HepG2 (cell line): ENCODE measurements around the gene OTOP2. TPM values are rescaled to one million over a fixed set of nuclear protein-coding genes. Genes with fewer than 3 reads are reported as not detected.
"Not testable (repeated sequence)": the region's sequence is repeated elsewhere in the genome, so short reads cannot be mapped to it uniquely, and the experiment has no call there.

Experiments used
- ATAC-seq: fragments of 200-7000 bp; cut with Tn5 transposase; 3 replicates; pipeline ENCODE4 v1.9.1; 2020; ENCODE audit warnings: mild to moderate bottlenecking, moderate library complexity
- BruUV-seq: library from RNA; stranded (reverse); fragments of 400-500 nt; replicated peaks from 2 replicates; lab custom pipeline; 2021; lab: Mats Ljungman, UMichigan
- CTCF ChIA-PET: fragments of 300-600 bp; formaldehyde crosslinking; extraction: SDS; loops from one replicate; lab custom pipeline; 2021; ENCODE audit warnings: low total read pairs, inconsistent platforms, low intra/inter-chr PET ratio; lab: Yijun Ruan, JAX
- POLR2A ChIA-PET: fragments of 350-600 bp; sonication (Branson Sonifier 250); formaldehyde crosslinking; loops from one replicate; lab custom pipeline; 2020; ENCODE audit warnings: antibody characterized with exemption, inconsistent platforms; lab: Yijun Ruan, JAX
- DNase-seq: peaks from one replicate; pipeline ENCODE4 v3.0.0-alpha.2; 2015; ENCODE audit warnings: low spot score
- FAIRE-seq: peaks from 3 replicates; lab custom pipeline; 2011; peaks lifted over from hg19 to GRCh38; lab: Jason Lieb, UNC
- H2AFZ ChIP-seq: one replicate; pipeline ENCODE4 v1.6.1; 2011; ENCODE audit warnings: low read length, inconsistent platforms
- H3K27ac ChIP-seq: fragments of 300-600 bp; 3 replicates; pipeline ENCODE4 v1.8.0; 2011; ENCODE audit warnings: mixed run types, mild to moderate bottlenecking, mixed read lengths, low read length, inconsistent platforms; ENCODE audit not compliant: insufficient read depth; ENCODE audit errors: extremely low read length
- H3K27me3 ChIP-seq, 2 experiments: fragments of 200-600 bp in 1 of 2; 2 replicates in 1 of 2; 3 replicates in 1 of 2; pipeline versions ENCODE4 v1.6.0 to v1.8.0; 2011; ENCODE audit warnings: low read length in 2 of 2, mild to moderate bottlenecking in 2 of 2, moderate library complexity in 2 of 2, inconsistent platforms in 1 of 2; ENCODE audit not compliant: insufficient read depth in 2 of 2, control insufficient read depth in 1 of 2
- H3K36me3 ChIP-seq, 2 experiments: fragments of 200-600 bp in 1 of 2; replicated peaks in 1 of 2; 2 replicates in 1 of 2; 3 replicates in 1 of 2; pipeline versions ENCODE4 v1.5.1 to v1.8.0; 2011; ENCODE audit warnings: low read length in 2 of 2, inconsistent platforms in 1 of 2; ENCODE audit not compliant: insufficient read depth in 2 of 2, control insufficient read depth in 1 of 2
- H3K4me1 ChIP-seq: 2 replicates; pipeline ENCODE4 v1.5.1; 2012; ENCODE audit warnings: low read length, inconsistent platforms; ENCODE audit not compliant: insufficient read depth
- H3K4me2 ChIP-seq: 2 replicates; pipeline ENCODE4 v1.6.0; 2011; ENCODE audit warnings: low read depth, low read length, inconsistent platforms
- H3K4me3 ChIP-seq, 3 experiments: fragments of 200-600 bp in 1 of 3; sonication (generic), shearing (Covaris generic) in 1 of 3; replicated peaks in 1 of 3; 2 replicates each; pipeline ENCODE4 v1.5.1; 2011 to 2016; ENCODE audit warnings: low read length in 3 of 3, inconsistent platforms in 2 of 3, low read depth in 2 of 3, mild to moderate bottlenecking in 2 of 3, control low read depth in 1 of 3, mixed read lengths in 1 of 3; ENCODE audit not compliant: insufficient read depth in 1 of 3
- H3K79me2 ChIP-seq: one replicate; pipeline ENCODE4 v1.6.1; 2011; ENCODE audit warnings: low read length, inconsistent platforms; ENCODE audit not compliant: insufficient read depth
- H3K9ac ChIP-seq: 2 replicates; pipeline ENCODE4 v1.6.0; 2011; ENCODE audit warnings: mild to moderate bottlenecking, low read depth, low read length, inconsistent platforms; ENCODE audit not compliant: insufficient read depth
- H3K9me3 ChIP-seq: 2 replicates; pipeline ENCODE4 v1.5.1; 2012; ENCODE audit warnings: mild to moderate bottlenecking, low read length
- H4K20me1 ChIP-seq: 2 replicates; pipeline ENCODE4 v1.6.0; 2011; ENCODE audit warnings: inconsistent platforms, mild to moderate bottlenecking, low read length, moderate library complexity; ENCODE audit not compliant: insufficient read depth
- CHCHD3 ChIP-seq: sonication (generic); formaldehyde crosslinking; IDR thresholded peaks from 2 replicates; pipeline ENCODE4 v1.8.0; 2022; ENCODE audit warnings: mild to moderate bottlenecking, missing genetic modification reagents, moderate library complexity
- GABPA ChIP-seq, 2 experiments: IDR thresholded peaks; 2 replicates each; pipeline ENCODE4 v1.6.1; 2011 to 2016; ENCODE audit warnings: low read depth in 2 of 2, low read length in 1 of 2, missing biosample characterization in 1 of 2, missing genetic modification characterization in 1 of 2
- KAT8 ChIP-seq: IDR thresholded peaks from 2 replicates; pipeline ENCODE4 v1.6.1; 2016; ENCODE audit warnings: missing genetic modification reagents, missing compliant biosample characterization
- MXD1 ChIP-seq: sonication (generic); formaldehyde crosslinking; IDR thresholded peaks from 2 replicates; pipeline ENCODE4 v1.4.0; 2020; ENCODE audit warnings: mild to moderate bottlenecking, missing genetic modification reagents
- NR2F6 ChIP-seq, 2 experiments: IDR thresholded peaks; 2 replicates each; pipeline ENCODE4 v1.6.1; 2016; ENCODE audit warnings: antibody characterized with exemption in 1 of 2, mild to moderate bottlenecking in 1 of 2
- PHF20 ChIP-seq: sonication (generic); formaldehyde crosslinking; IDR thresholded peaks from 2 replicates; pipeline ENCODE4 v1.5.0; 2020; ENCODE audit warnings: mild to moderate bottlenecking, missing genetic modification reagents
- TOE1 ChIP-seq: sonication (generic); formaldehyde crosslinking; IDR thresholded peaks from 2 replicates; pipeline ENCODE4 v1.4.0; 2020; ENCODE audit warnings: mild to moderate bottlenecking, missing genetic modification reagents
- YEATS2 ChIP-seq: sonication (generic); formaldehyde crosslinking; IDR thresholded peaks from 2 replicates; pipeline ENCODE4 v1.4.0; 2020; ENCODE audit warnings: missing genetic modification reagents, borderline replicate concordance
- ZFP91 ChIP-seq: sonication (generic); formaldehyde crosslinking; IDR thresholded peaks from 2 replicates; pipeline ENCODE4 v1.9.0; 2022; ENCODE audit warnings: missing genetic modification reagents, mild to moderate bottlenecking, borderline replicate concordance
- ZNF296 ChIP-seq: sonication (generic); formaldehyde crosslinking; conservative IDR thresholded peaks from 2 replicates; pipeline ENCODE4 v1.5.0; 2020; ENCODE audit warnings: mild to moderate bottlenecking, missing genetic modification reagents
- ZNF331 ChIP-seq: sonication (generic); formaldehyde crosslinking; IDR thresholded peaks from 2 replicates; pipeline ENCODE4 v1.4.0; 2020; ENCODE audit warnings: missing genetic modification reagents
- ZNF430 ChIP-seq: sonication (generic); formaldehyde crosslinking; IDR thresholded peaks from 2 replicates; pipeline ENCODE4 v1.9.0; 2021; ENCODE audit warnings: mild to moderate bottlenecking, missing genetic modification reagents
- ZNF576 ChIP-seq: sonication (generic); formaldehyde crosslinking; IDR thresholded peaks from 2 replicates; pipeline ENCODE4 v1.4.0; 2020; ENCODE audit warnings: mild to moderate bottlenecking, missing genetic modification reagents
- ZNF720 ChIP-seq: sonication (generic); formaldehyde crosslinking; IDR thresholded peaks from 2 replicates; pipeline ENCODE4 v1.4.0; 2020; ENCODE audit warnings: missing genetic modification reagents
- ZXDC ChIP-seq: sonication (generic); formaldehyde crosslinking; IDR thresholded peaks from 2 replicates; pipeline ENCODE4 v1.5.0; 2020; ENCODE audit warnings: mild to moderate bottlenecking, missing genetic modification reagents
- WGBS: methylation state at CpG from one replicate; pipeline ENCODE4 v1.1.6; 2017; ENCODE audit warnings: low lambda C conversion rate; 5-methylcytosine and 5-hydroxymethylcytosine counted together
- in situ Hi-C: cut with HindIII; loops from 2 replicates; pipeline ENCODE4 v1.10.0; 2017; ENCODE audit warnings: low pct_unique_long_range_greater_than_20kb; ENCODE audit not compliant: extremely low pct_ligation_motif_present
- intact Hi-C: fragments of 100-400 bp; cut with micrococcal nuclease; formaldehyde crosslinking; loops from one replicate; pipeline ENCODE4 v1.10.0; 2022; ENCODE audit not compliant: unreplicated experiment
- polyA plus RNA-seq, 8 experiments: library from polyadenylated mRNA; depleted of rRNA in 3 of 8; stranded (reverse) in 7 of 8; unstranded in 1 of 8; fragments of >200 nt; fragmentation: Illumina TruSeq in 4 of 8; extraction: Trizol in 4 of 8; gene quantifications; 2 replicates each; pipeline versions ENCODE4 v1.2.1 to v1.2.3, GENCODE V29; 2011 to 2016; ENCODE audit warnings: low read depth in 4 of 8, missing spikeins in 1 of 8, mixed read lengths in 1 of 8; ENCODE audit not compliant: insufficient read depth in 1 of 8
- total RNA-seq, 5 experiments: library from RNA; depleted of rRNA; stranded (reverse); fragments of >200 nt; fragmentation: Illumina TruSeq; extraction: Trizol; gene quantifications; 2 replicates each; pipeline ENCODE4 v1.2.3, GENCODE V29; 2016; ENCODE audit warnings: low read depth in 1 of 5
- TF ChIP-seq, protein P1 (sequence below): sonication (generic); formaldehyde crosslinking; IDR thresholded peaks from 2 replicates; pipeline ENCODE4 v1.4.0; 2020; ENCODE audit warnings: missing genetic modification reagents

The OTOP2 gene
- total and polyA plus RNA-seq, 2 of the 13 experiments (the other 11 are each of a cell fraction or from before 2014, with no cell fraction given), result not detected

DNA sequence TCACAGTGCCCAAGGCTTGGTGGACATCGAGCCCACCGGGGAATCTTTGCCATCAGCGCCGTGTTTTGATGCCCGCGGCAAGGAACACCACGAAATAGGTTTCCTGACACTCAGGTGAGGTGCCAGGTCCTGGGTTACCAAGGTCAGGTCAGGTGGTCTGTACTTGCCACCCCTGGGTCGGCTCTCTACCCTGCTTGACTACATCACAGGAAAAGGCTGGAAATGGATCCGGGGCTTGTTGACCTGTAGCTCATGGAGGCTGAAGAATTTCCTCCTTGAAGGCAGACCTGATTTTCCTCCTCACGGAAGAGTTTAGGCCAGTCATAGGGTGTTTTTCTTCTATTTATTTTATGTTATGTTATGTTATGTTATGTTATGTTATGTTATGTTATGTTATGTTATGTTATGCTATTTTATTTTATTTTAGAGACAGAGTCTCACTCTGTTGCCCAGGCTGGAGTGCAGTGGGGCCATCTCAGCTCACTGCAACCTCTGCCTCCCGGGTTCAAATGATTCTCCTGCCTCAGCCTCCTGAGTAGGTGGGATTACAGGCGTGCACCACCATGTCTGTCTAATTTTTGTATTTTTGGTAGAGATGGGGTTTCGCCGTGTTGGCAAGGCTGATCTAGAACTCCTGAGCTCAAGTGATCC is 58.7 kb downstream of the OTOP2 start:
- H3K9me3 ChIP-seq; CTCF ChIA-PET; H3K36me3 ChIP-seq; H4K20me1 ChIP-seq; DNase-seq; BruUV-seq; H3K79me2 ChIP-seq; in situ Hi-C loops; TF ChIP-seq NR2F6 (IDR thresholded peaks at IDR 0.05): not testable (repeated sequence)
- Histone ChIP-seq H3K27me3 (peaks cover 0 to 14% of the 10 kb centered on the region in 2 experiments; a peak in 3 of 5 replicates), H3K4me3 (peak overlapping the region; percentile 72 to 88 (median 76)), H3K27ac (peak overlapping the region; percentile 29), H3K9ac (peak overlapping the region; percentile 68), H3K4me2 (peak overlapping the region; percentile 94), H2AFZ (peak overlapping the region; percentile 70), H3K4me1 (peaks cover 34% of the 10 kb centered on the region)
- ATAC-seq (peak; percentile 16), FAIRE-seq (peak; percentile 30)
- POLR2A ChIA-PET, result interaction anchor here (0.7 to 3.0 kb wide), 8 partner anchors 8 to 53 kb away, joined by 3 to 32 read pairs (median 4); partner anchors contain the start of genes HID1 and MRPL58
- intact Hi-C loops, result loop anchor here (1.0 to 2.0 kb wide), 2 partner anchors 21 to 52 kb away; no protein-coding TSS in a partner anchor
- 34% methylated on average over 10 of the region's 14 CpGs for WGBS
- TF ChIP-seq ZFP91 (CRISPR knock-in tag) (peak; percentile 14; the same call in 1 of the 2 replicates), ZNF720 (peak; percentile 35; the same call in 1 of the 2 replicates), ZNF430 (peak; percentile 52; the same call in 1 of the 2 replicates), ZNF296 (peak; percentile 11), CHCHD3 (CRISPR knock-in tag) (peak; percentile 8; the same call in 1 of the 2 replicates), ZNF576 (CRISPR knock-in tag) (0 out of 2 replicates have a peak, but pooled peaks have one; percentile 4), YEATS2 (CRISPR knock-in tag) (peak; percentile 20; the same call in 1 of the 2 replicates), MXD1 (CRISPR knock-in tag) (peak; percentile 5; the same call in 1 of the 2 replicates), GABPA (IDR thresholded peaks at IDR 0.05; ENCODE audit: low read depth, low read length) (peak; percentile 23; the same call in 1 of the 2 replicates), GABPA (CRISPR knock-in tag; IDR thresholded peaks at IDR 0.05; ENCODE audit: low read depth) (peak; percentile 47), TOE1 (0 out of 2 replicates have a peak, but pooled peaks have one; percentile 38), NR2F6 (CRISPR knock-in tag; IDR thresholded peaks at IDR 0.05) (0 out of 2 replicates have a peak, but pooled peaks have one; percentile 6), KAT8 (peak; percentile 46; the same call in 1 of the 2 replicates), PHF20 (CRISPR knock-in tag) (peak; percentile 53; the same call in 1 of the 2 replicates), ZXDC (CRISPR knock-in tag) (0 out of 2 replicates have a peak, but pooled peaks have one; percentile 25), ZNF331 (CRISPR knock-in tag) (0 out of 2 replicates have a peak, but pooled peaks have one; percentile 3)
- TF ChIP-seq, protein P1, sequence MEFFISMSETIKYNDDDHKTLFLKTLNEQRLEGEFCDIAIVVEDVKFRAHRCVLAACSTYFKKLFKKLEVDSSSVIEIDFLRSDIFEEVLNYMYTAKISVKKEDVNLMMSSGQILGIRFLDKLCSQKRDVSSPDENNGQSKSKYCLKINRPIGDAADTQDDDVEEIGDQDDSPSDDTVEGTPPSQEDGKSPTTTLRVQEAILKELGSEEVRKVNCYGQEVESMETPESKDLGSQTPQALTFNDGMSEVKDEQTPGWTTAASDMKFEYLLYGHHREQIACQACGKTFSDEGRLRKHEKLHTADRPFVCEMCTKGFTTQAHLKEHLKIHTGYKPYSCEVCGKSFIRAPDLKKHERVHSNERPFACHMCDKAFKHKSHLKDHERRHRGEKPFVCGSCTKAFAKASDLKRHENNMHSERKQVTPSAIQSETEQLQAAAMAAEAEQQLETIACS (CRISPR knock-in tag), result peak; percentile 6; the same call in 1 of the 2 replicates
